GM23338 (cell line): ENCODE data around the gene PHF21A. TPM values are rescaled to one million over a fixed set of nuclear protein-coding genes. Genes with fewer than 3 reads are reported as not detected.

ENCODE experiments used
- ATAC-seq: fragments of 200-7000 bp; cut with Tn5 transposase; 3 replicates; pipeline ENCODE4 v1.9.1; 2020
- DNase-seq: peaks from one replicate; pipeline ENCODE4 v3.0.0-alpha.2; 2015; ENCODE audit warnings: low spot score
- H2AFZ ChIP-seq: fragments of 200-600 bp; sonication (generic); 2 replicates; pipeline ENCODE4 v1.8.0; 2016; ENCODE audit warnings: antibody characterized with exemption, mild to moderate bottlenecking, moderate library complexity
- H3F3A ChIP-seq: fragments of 200-600 bp; sonication (generic); replicated peaks from 2 replicates; pipeline ENCODE4 v1.8.0; 2017; ENCODE audit warnings: antibody characterized with exemption, mixed run types, low read depth
- H3K27ac ChIP-seq: fragments of 200-600 bp; sonication (generic); 2 replicates; pipeline ENCODE4 v1.6.1; 2016; ENCODE audit warnings: low read depth
- H3K27me3 ChIP-seq: fragments of 200-600 bp; sonication (generic); 2 replicates; pipeline ENCODE4 v1.8.0; 2016; ENCODE audit warnings: mild to moderate bottlenecking, mixed run types, moderate library complexity; ENCODE audit not compliant: insufficient read depth
- H3K36me3 ChIP-seq: fragments of 200-600 bp; sonication (generic); 2 replicates; pipeline ENCODE4 v1.8.0; 2016; ENCODE audit warnings: mild to moderate bottlenecking; ENCODE audit not compliant: insufficient read depth
- H3K4me1 ChIP-seq: fragments of 200-600 bp; sonication (generic); 2 replicates; pipeline ENCODE4 v1.8.0; 2016; ENCODE audit warnings: mild to moderate bottlenecking, moderate library complexity; ENCODE audit not compliant: insufficient read depth
- H3K4me2 ChIP-seq: fragments of 200-600 bp; sonication (generic); 2 replicates; pipeline ENCODE4 v1.7.1; 2017; ENCODE audit warnings: mixed run types
- H3K4me3 ChIP-seq: fragments of 200-600 bp; sonication (generic); 2 replicates; pipeline ENCODE4 v1.6.1; 2016; ENCODE audit warnings: mixed run types
- H3K79me2 ChIP-seq: fragments of 200-600 bp; sonication (generic); replicated peaks from 2 replicates; pipeline ENCODE4 v1.8.0; 2017; ENCODE audit warnings: mild to moderate bottlenecking; ENCODE audit not compliant: insufficient read depth
- H3K9me2 ChIP-seq: fragments of 200-600 bp; sonication (generic); 2 replicates; pipeline ENCODE4 v1.8.0; 2017; ENCODE audit not compliant: insufficient read depth
- H4K20me1 ChIP-seq: fragments of 200-600 bp; sonication (generic); replicated peaks from 2 replicates; pipeline ENCODE4 v1.8.0; 2017; ENCODE audit warnings: mild to moderate bottlenecking; ENCODE audit not compliant: insufficient read depth
- H3K27ac Mint-ChIP-seq: 2 replicates; pipeline ENCODE4 v1.8.0; 2020; ENCODE audit warnings: inconsistent platforms, mild to moderate bottlenecking, moderate library complexity, mixed read lengths
- H3K27me3 Mint-ChIP-seq: 3 replicates; pipeline ENCODE4 v1.8.0; 2022; ENCODE audit warnings: low read depth, mild to moderate bottlenecking, moderate library complexity, mixed read lengths, inconsistent platforms; ENCODE audit not compliant: insufficient read depth, poor library complexity
- H3K36me3 Mint-ChIP-seq: 3 replicates; pipeline ENCODE4 v1.8.0; 2021; ENCODE audit warnings: low read depth, mild to moderate bottlenecking, inconsistent platforms, moderate library complexity, mixed read lengths
- H3K4me1 Mint-ChIP-seq: 3 replicates; pipeline ENCODE4 v1.8.0; 2020; ENCODE audit warnings: mild to moderate bottlenecking, inconsistent platforms, mixed read lengths
- H3K4me3 Mint-ChIP-seq: 3 replicates; pipeline ENCODE4 v1.8.0; 2021; ENCODE audit warnings: moderate library complexity, mild to moderate bottlenecking, inconsistent platforms, mixed read lengths
- H3K9me3 Mint-ChIP-seq: 3 replicates; pipeline ENCODE4 v1.8.0; 2020; ENCODE audit warnings: moderate library complexity, mild to moderate bottlenecking, inconsistent platforms, mixed read lengths
- CREB1 ChIP-seq: fragments of 250-450 bp; sonication (Bioruptor Pico); IDR thresholded peaks from 2 replicates; pipeline ENCODE4 v1.5.0; 2020; ENCODE audit warnings: low read depth, mild to moderate bottlenecking, moderate library complexity
- EZH2 ChIP-seq: fragments of 200-600 bp; sonication (generic); IDR thresholded peaks from one replicate; pipeline ENCODE4 v1.8.0; 2017; ENCODE audit warnings: antibody characterized with exemption, mild to moderate bottlenecking, low read depth; ENCODE audit not compliant: unreplicated experiment
- EZH2phosphoT487 ChIP-seq: fragments of 200-600 bp; sonication (generic); IDR thresholded peaks from one replicate; pipeline ENCODE4 v1.8.1; 2018; ENCODE audit warnings: antibody characterized with exemption; ENCODE audit not compliant: unreplicated experiment
- JUNB ChIP-seq: IDR thresholded peaks from one replicate; pipeline ENCODE4 v1.6.1; 2016; ENCODE audit warnings: antibody characterized with exemption; ENCODE audit not compliant: unreplicated experiment
- NANOG ChIP-seq: IDR thresholded peaks from 2 replicates; pipeline ENCODE4 v1.6.1; 2016; ENCODE audit warnings: antibody characterized with exemption, borderline replicate concordance
- polyA plus RNA-seq: library from polyadenylated mRNA; unstranded; fragments of >200 nt; fragmentation: Nextera tagmentation; extraction: Ambion mirVana; gene quantifications from 2 replicates; pipeline ENCODE4 v1.2.1, GENCODE V29; 2016
- total RNA-seq: library from RNA; depleted of rRNA; stranded (reverse); fragments of >200 nt; shearing (Covaris generic); gene quantifications from 2 replicates; pipeline ENCODE4 v1.2.3, GENCODE V29; 2014
- TF ChIP-seq, protein P1 (sequence below), 2 experiments: fragments of 200-600 bp in 1 of 2; sonication (generic) in 1 of 2; conservative IDR thresholded peaks; 2 replicates each; pipeline versions ENCODE4 v1.5.1 to v1.6.1; 2016 to 2017; ENCODE audit warnings: antibody characterized with exemption in 2 of 2, low read depth in 2 of 2, mild to moderate bottlenecking in 2 of 2, moderate library complexity in 1 of 2
- TF ChIP-seq, protein P2 (sequence below): IDR thresholded peaks from one replicate; pipeline ENCODE4 v1.6.1; 2018; ENCODE audit warnings: antibody characterized with exemption; ENCODE audit not compliant: unreplicated experiment
- TF ChIP-seq, protein P3 (sequence below): IDR thresholded peaks from 2 replicates; pipeline ENCODE4 v1.6.1; 2016; ENCODE audit warnings: antibody characterized with exemption

PHF21A gene
- total and polyA plus RNA-seq, 2 experiments from 2014 or later = 21.7 to 23.6 TPM

DNA sequence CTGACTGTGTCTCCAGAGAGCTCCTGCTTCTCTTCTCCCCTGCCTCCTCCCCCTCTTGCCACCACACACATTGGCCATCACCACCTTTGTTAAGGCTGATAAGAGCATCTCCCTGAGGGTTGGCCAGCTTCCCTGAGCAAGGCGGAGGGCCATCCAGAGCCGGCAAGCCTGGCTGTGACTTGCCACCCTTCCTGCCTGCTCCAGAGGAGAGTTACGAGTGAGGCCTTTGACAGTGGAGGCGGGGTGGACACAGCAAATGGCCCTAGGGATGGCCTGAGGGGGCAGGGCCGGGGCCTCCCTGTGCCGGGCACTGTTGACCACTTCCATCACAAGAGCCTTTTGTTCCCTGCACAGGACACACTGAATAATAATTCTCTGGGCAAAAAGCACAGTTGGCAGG is 219.6 kb downstream of the PHF21A start:
- H3K4me1 ChIP-seq = peaks cover 14% of the 10 kb centered on the region; the same call in 1 of the 2 replicates
- no peaks in the 10 kb centered on the region for H3K36me3 ChIP-seq
- ATAC-seq = no peak
- no peaks in the 10 kb centered on the region; the same call in 1 of the 2 replicates for H3K79me2 ChIP-seq
- Mint-ChIP-seq H3K9me3 (no peaks in the 10 kb centered on the region), H3K4me3 (peak overlapping the region; percentile 69; the same call in 1 of the 3 replicates), H3K27ac (no peak overlapping the region), H3K36me3 (peaks cover 19% of the 10 kb centered on the region), H3K27me3 (peaks cover 22% of the 10 kb centered on the region), H3K4me1 (peaks cover 17% of the 10 kb centered on the region)
- no peak overlapping the region for H3K4me3 ChIP-seq
- H3K27ac ChIP-seq = no peak overlapping the region
- no peaks in the 10 kb centered on the region for H3K9me2 ChIP-seq
- TF ChIP-seq, protein P1, sequence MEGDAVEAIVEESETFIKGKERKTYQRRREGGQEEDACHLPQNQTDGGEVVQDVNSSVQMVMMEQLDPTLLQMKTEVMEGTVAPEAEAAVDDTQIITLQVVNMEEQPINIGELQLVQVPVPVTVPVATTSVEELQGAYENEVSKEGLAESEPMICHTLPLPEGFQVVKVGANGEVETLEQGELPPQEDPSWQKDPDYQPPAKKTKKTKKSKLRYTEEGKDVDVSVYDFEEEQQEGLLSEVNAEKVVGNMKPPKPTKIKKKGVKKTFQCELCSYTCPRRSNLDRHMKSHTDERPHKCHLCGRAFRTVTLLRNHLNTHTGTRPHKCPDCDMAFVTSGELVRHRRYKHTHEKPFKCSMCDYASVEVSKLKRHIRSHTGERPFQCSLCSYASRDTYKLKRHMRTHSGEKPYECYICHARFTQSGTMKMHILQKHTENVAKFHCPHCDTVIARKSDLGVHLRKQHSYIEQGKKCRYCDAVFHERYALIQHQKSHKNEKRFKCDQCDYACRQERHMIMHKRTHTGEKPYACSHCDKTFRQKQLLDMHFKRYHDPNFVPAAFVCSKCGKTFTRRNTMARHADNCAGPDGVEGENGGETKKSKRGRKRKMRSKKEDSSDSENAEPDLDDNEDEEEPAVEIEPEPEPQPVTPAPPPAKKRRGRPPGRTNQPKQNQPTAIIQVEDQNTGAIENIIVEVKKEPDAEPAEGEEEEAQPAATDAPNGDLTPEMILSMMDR (conservative IDR thresholded peaks at IDR 0.05; ENCODE audit: low read depth in 2 of 2) = no peak
- TF ChIP-seq JUNB = no peak
- TF ChIP-seq, protein P2, sequence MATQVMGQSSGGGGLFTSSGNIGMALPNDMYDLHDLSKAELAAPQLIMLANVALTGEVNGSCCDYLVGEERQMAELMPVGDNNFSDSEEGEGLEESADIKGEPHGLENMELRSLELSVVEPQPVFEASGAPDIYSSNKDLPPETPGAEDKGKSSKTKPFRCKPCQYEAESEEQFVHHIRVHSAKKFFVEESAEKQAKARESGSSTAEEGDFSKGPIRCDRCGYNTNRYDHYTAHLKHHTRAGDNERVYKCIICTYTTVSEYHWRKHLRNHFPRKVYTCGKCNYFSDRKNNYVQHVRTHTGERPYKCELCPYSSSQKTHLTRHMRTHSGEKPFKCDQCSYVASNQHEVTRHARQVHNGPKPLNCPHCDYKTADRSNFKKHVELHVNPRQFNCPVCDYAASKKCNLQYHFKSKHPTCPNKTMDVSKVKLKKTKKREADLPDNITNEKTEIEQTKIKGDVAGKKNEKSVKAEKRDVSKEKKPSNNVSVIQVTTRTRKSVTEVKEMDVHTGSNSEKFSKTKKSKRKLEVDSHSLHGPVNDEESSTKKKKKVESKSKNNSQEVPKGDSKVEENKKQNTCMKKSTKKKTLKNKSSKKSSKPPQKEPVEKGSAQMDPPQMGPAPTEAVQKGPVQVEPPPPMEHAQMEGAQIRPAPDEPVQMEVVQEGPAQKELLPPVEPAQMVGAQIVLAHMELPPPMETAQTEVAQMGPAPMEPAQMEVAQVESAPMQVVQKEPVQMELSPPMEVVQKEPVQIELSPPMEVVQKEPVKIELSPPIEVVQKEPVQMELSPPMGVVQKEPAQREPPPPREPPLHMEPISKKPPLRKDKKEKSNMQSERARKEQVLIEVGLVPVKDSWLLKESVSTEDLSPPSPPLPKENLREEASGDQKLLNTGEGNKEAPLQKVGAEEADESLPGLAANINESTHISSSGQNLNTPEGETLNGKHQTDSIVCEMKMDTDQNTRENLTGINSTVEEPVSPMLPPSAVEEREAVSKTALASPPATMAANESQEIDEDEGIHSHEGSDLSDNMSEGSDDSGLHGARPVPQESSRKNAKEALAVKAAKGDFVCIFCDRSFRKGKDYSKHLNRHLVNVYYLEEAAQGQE = no peak
- TF ChIP-seq NANOG = no peak
- TF ChIP-seq, protein P3, sequence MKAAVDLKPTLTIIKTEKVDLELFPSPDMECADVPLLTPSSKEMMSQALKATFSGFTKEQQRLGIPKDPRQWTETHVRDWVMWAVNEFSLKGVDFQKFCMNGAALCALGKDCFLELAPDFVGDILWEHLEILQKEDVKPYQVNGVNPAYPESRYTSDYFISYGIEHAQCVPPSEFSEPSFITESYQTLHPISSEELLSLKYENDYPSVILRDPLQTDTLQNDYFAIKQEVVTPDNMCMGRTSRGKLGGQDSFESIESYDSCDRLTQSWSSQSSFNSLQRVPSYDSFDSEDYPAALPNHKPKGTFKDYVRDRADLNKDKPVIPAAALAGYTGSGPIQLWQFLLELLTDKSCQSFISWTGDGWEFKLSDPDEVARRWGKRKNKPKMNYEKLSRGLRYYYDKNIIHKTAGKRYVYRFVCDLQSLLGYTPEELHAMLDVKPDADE = no peak
- TF ChIP-seq EZH2phosphoT487 = no peak
- no peak for TF ChIP-seq EZH2
- TF ChIP-seq CREB1 = no peak
- H4K20me1 ChIP-seq = peaks cover 6% of the 10 kb centered on the region
- no peak overlapping the region for H3K4me2 ChIP-seq
- H3F3A ChIP-seq = no peaks in the 10 kb centered on the region
- no peak for DNase-seq
- no peak overlapping the region for H2AFZ ChIP-seq
- H3K27me3 ChIP-seq = peaks cover 3% of the 10 kb centered on the region; the same call in 1 of the 2 replicates
